Endothelial cell (in vitro differentiated cells): ENCODE results near the gene RER1. TPM values are rescaled to one million over a fixed set of nuclear protein-coding genes. Genes with fewer than 3 reads are reported as not detected.

Experiments
- DNase-seq: peaks from one replicate; pipeline ENCODE4 v3.0.0; 2021; ENCODE audit warnings: low spot score
- H3K27ac Mint-ChIP-seq: one replicate; pipeline ENCODE4 v1.8.0; 2021; ENCODE audit warnings: mixed read lengths, inconsistent platforms; ENCODE audit not compliant: unreplicated experiment
- H3K27me3 Mint-ChIP-seq: one replicate; pipeline ENCODE4 v1.8.0; 2021; ENCODE audit warnings: mild to moderate bottlenecking, moderate library complexity, mixed read lengths, inconsistent platforms; ENCODE audit not compliant: unreplicated experiment
- H3K36me3 Mint-ChIP-seq: one replicate; pipeline ENCODE4 v1.8.0; 2021; ENCODE audit warnings: mild to moderate bottlenecking, low read depth, mixed read lengths, inconsistent platforms; ENCODE audit not compliant: unreplicated experiment
- H3K4me1 Mint-ChIP-seq: one replicate; pipeline ENCODE4 v1.8.0; 2021; ENCODE audit warnings: mild to moderate bottlenecking, mixed read lengths, inconsistent platforms; ENCODE audit not compliant: unreplicated experiment
- H3K4me3 Mint-ChIP-seq: one replicate; pipeline ENCODE4 v1.8.0; 2021; ENCODE audit warnings: mild to moderate bottlenecking, mixed read lengths, inconsistent platforms; ENCODE audit not compliant: unreplicated experiment
- H3K9me3 Mint-ChIP-seq: one replicate; pipeline ENCODE4 v1.8.0; 2021; ENCODE audit warnings: mixed read lengths, inconsistent platforms; ENCODE audit not compliant: unreplicated experiment
- total RNA-seq: library from RNA; stranded (reverse); fragmentation: NEBNext Ultra II Directional; extraction: Animal tissue kit (Norgen Biotek cat#: 25700); gene quantifications from one replicate; pipeline ENCODE4 v1.2.1, GENCODE V29; 2021; ENCODE audit not compliant: unreplicated experiment
- TF ChIP-seq, protein P1 (sequence below): fragments of 200-600 bp; sonication (generic); IDR thresholded peaks from one replicate; pipeline ENCODE4 v1.5.0; 2021; ENCODE audit warnings: antibody characterized with exemption; ENCODE audit not compliant: unreplicated experiment

The RER1 gene
- total RNA-seq, 1 donor from 2014 or later = 141 TPM

- no peaks in the 10 kb centered on the region for H3K36me3 Mint-ChIP-seq
- H3K4me1 Mint-ChIP-seq = no peaks in the 10 kb centered on the region
- no peak overlapping the region for H3K27ac Mint-ChIP-seq
- no peak for DNase-seq
- peaks cover 5% of the 10 kb centered on the region for H3K27me3 Mint-ChIP-seq
- H3K9me3 Mint-ChIP-seq = no peaks in the 10 kb centered on the region
- TF ChIP-seq, protein P1, sequence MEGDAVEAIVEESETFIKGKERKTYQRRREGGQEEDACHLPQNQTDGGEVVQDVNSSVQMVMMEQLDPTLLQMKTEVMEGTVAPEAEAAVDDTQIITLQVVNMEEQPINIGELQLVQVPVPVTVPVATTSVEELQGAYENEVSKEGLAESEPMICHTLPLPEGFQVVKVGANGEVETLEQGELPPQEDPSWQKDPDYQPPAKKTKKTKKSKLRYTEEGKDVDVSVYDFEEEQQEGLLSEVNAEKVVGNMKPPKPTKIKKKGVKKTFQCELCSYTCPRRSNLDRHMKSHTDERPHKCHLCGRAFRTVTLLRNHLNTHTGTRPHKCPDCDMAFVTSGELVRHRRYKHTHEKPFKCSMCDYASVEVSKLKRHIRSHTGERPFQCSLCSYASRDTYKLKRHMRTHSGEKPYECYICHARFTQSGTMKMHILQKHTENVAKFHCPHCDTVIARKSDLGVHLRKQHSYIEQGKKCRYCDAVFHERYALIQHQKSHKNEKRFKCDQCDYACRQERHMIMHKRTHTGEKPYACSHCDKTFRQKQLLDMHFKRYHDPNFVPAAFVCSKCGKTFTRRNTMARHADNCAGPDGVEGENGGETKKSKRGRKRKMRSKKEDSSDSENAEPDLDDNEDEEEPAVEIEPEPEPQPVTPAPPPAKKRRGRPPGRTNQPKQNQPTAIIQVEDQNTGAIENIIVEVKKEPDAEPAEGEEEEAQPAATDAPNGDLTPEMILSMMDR = no peak
- no peak overlapping the region for H3K4me3 Mint-ChIP-seq
Measured at GRCh38 chr1:2425892-2426291, 34.3 kb downstream of the RER1 start.

GRCh38 chr1:2426540-2426939, 34.9 kb downstream of the RER1 start:
- Mint-ChIP-seq H3K27me3 (peaks cover 5% of the 10 kb centered on the region), H3K36me3 (no peaks in the 10 kb centered on the region), H3K4me1 (no peaks in the 10 kb centered on the region), H3K4me3 (no peak overlapping the region), H3K9me3 (no peaks in the 10 kb centered on the region), H3K27ac (no peak overlapping the region)
- DNase-seq = no peak
- TF ChIP-seq, protein P1 = no peak

DNA sequence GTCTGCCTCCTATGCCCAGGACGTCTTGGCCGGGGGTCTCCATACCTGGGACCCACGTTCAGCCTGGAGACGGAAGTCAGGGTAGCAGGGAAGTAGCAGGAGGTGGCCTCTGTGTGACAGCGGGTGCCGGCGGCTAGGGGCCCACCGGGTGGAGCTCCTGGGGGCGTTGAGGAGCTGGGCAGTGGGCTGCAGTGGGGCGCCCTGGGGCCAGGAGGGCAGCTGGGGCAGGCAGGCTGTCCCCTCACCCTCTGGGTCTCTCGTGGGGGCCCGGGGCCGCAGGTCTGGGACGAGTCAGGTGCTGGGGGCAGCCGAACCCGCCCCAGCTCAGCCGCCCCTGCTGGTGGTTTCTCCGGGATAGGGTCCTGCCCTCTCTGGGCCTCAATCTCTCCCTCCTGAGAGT, 35.4 kb downstream of the RER1 start:
- Mint-ChIP-seq H3K9me3 (no peaks in the 10 kb centered on the region), H3K27me3 (peaks cover 5% of the 10 kb centered on the region), H3K4me1 (no peaks in the 10 kb centered on the region), H3K27ac (no peak overlapping the region), H3K4me3 (no peak overlapping the region), H3K36me3 (no peaks in the 10 kb centered on the region)
- no peak for DNase-seq
- TF ChIP-seq, protein P1 = no peak

DNA sequence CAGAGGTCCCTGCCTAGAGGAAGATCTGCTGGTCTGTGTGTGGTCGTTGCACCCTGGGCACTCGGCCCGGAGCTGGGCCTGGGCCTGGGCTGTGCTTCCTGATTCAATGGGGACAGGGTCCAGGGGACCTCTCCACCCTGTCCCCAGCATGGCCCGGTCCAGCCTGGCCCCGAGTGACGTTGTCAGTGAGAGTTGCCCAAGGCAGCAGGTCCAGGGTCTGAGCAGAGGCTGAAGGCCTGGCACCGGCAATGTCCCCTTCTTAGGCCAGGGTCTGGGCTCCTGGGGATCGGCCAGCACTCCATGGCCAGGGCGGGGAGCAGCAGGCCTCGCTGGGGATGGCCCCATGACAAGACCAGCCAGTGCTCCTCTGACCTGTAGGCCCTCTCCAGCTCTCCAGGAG, 36.3 kb downstream of the RER1 start:
- Mint-ChIP-seq H3K27me3 (peaks cover 5% of the 10 kb centered on the region), H3K36me3 (no peaks in the 10 kb centered on the region), H3K4me3 (no peak overlapping the region), H3K4me1 (no peaks in the 10 kb centered on the region), H3K9me3 (no peaks in the 10 kb centered on the region), H3K27ac (no peak overlapping the region)
- no peak for DNase-seq
- TF ChIP-seq, protein P1 = no peak

- TF ChIP-seq, protein P1 = no peak
- Mint-ChIP-seq H3K9me3 (no peaks in the 10 kb centered on the region), H3K4me3 (no peak overlapping the region), H3K27ac (no peak overlapping the region), H3K27me3 (peaks cover 4% of the 10 kb centered on the region), H3K36me3 (no peaks in the 10 kb centered on the region), H3K4me1 (no peaks in the 10 kb centered on the region)
- no peak for DNase-seq
Measured at GRCh38 chr1:2428490-2428889, 36.8 kb downstream of the RER1 start.
